H9 (cell line): ENCODE data around the gene KRR1. TPM values are rescaled to one million over a fixed set of nuclear protein-coding genes. Genes with fewer than 3 reads are reported as not detected.

ENCODE experiments used
- DNase-seq: peaks from one replicate; pipeline ENCODE4 v3.0.0-alpha.2; 2017
- H2AFZ ChIP-seq: one replicate; pipeline ENCODE4 v1.6.1; 2013; ENCODE audit warnings: mild to moderate bottlenecking, low read length, control low read depth, moderate library complexity
- H2AK5ac ChIP-seq: 2 replicates; pipeline ENCODE4 v1.6.1; 2013; ENCODE audit warnings: low read length, control low read depth, mixed read lengths; ENCODE audit not compliant: insufficient read length
- H2BK120ac ChIP-seq: one replicate; pipeline ENCODE4 v1.6.1; 2013; ENCODE audit warnings: low read depth, mild to moderate bottlenecking, low read length, control low read depth, inconsistent platforms; ENCODE audit not compliant: poor library complexity, severe bottlenecking
- H2BK12ac ChIP-seq: 2 replicates; pipeline ENCODE4 v1.6.1; 2013; ENCODE audit warnings: low read length, control low read depth, mixed read lengths, low read depth; ENCODE audit not compliant: insufficient read length
- H2BK15ac ChIP-seq: 2 replicates; pipeline ENCODE4 v1.6.1; 2013; ENCODE audit warnings: low read depth, low read length, control low read depth
- H2BK20ac ChIP-seq: one replicate; pipeline ENCODE4 v1.6.1; 2013; ENCODE audit warnings: low read depth, mild to moderate bottlenecking, low read length, control low read depth, inconsistent platforms; ENCODE audit not compliant: poor library complexity, severe bottlenecking
- H2BK5ac ChIP-seq: 2 replicates; pipeline ENCODE4 v1.6.1; 2013; ENCODE audit warnings: low read length, control low read depth, mixed read lengths; ENCODE audit not compliant: insufficient read length
- H3K14ac ChIP-seq: 2 replicates; pipeline ENCODE4 v1.6.1; 2013; ENCODE audit warnings: low read length, control low read depth; ENCODE audit not compliant: insufficient read depth
- H3K18ac ChIP-seq: 2 replicates; pipeline ENCODE4 v1.6.1; 2013; ENCODE audit warnings: low read depth, mild to moderate bottlenecking, mixed read lengths, low read length, control low read depth; ENCODE audit not compliant: insufficient read length
- H3K23ac ChIP-seq: 2 replicates; pipeline ENCODE4 v1.6.1; 2013; ENCODE audit warnings: low read length, control low read depth, mixed read lengths, low read depth; ENCODE audit not compliant: insufficient read length
- H3K23me2 ChIP-seq: 2 replicates; pipeline ENCODE4 v1.6.1; 2013; ENCODE audit warnings: low read depth, mild to moderate bottlenecking, mixed read lengths, low read length, control low read depth; ENCODE audit not compliant: insufficient read length, poor library complexity, severe bottlenecking
- H3K27ac ChIP-seq: 2 replicates; pipeline ENCODE4 v1.5.1; 2013; ENCODE audit warnings: low read length, control low read depth, mixed read lengths, low read depth; ENCODE audit not compliant: insufficient read length
- H3K27me3 ChIP-seq: 2 replicates; pipeline ENCODE4 v1.6.1; 2013; ENCODE audit warnings: low read length, control low read depth, inconsistent platforms; ENCODE audit not compliant: insufficient read depth
- H3K4ac ChIP-seq: 2 replicates; pipeline ENCODE4 v1.6.1; 2013; ENCODE audit warnings: low read depth, mild to moderate bottlenecking, control low read depth, inconsistent platforms, low read length, moderate library complexity
- H3K4me1 ChIP-seq: 2 replicates; pipeline ENCODE4 v1.6.1; 2013; ENCODE audit warnings: low read length, control low read depth, inconsistent platforms; ENCODE audit not compliant: insufficient read depth
- H3K4me2 ChIP-seq: 2 replicates; pipeline ENCODE4 v1.6.1; 2013; ENCODE audit warnings: low read length, control low read depth, mixed read lengths; ENCODE audit not compliant: insufficient read length, insufficient read depth
- H3K56ac ChIP-seq: 2 replicates; pipeline ENCODE4 v1.6.1; 2013; ENCODE audit warnings: low read depth, mild to moderate bottlenecking, mixed read lengths, low read length, control low read depth; ENCODE audit not compliant: insufficient read length
- H3K79me1 ChIP-seq: 2 replicates; pipeline ENCODE4 v1.6.1; 2013; ENCODE audit warnings: low read depth, mild to moderate bottlenecking, moderate library complexity, low read length, control low read depth, inconsistent platforms; ENCODE audit not compliant: insufficient read depth, poor library complexity, severe bottlenecking
- H3K79me2 ChIP-seq: 2 replicates; pipeline ENCODE4 v1.6.1; 2013; ENCODE audit warnings: low read length, control low read depth, inconsistent platforms; ENCODE audit not compliant: insufficient read depth
- H3K9ac ChIP-seq: 2 replicates; pipeline ENCODE4 v1.6.1; 2013; ENCODE audit warnings: low read length, control low read depth, mixed read lengths; ENCODE audit not compliant: insufficient read length; ENCODE audit errors: extremely low read depth
- H3K9me3 ChIP-seq: one replicate; pipeline ENCODE4 v1.6.1; 2013; ENCODE audit warnings: low read depth, low read length, inconsistent platforms; ENCODE audit not compliant: control insufficient read depth
- H3T11ph ChIP-seq: one replicate; pipeline ENCODE4 v1.6.1; 2013; ENCODE audit warnings: mild to moderate bottlenecking, low read length, control low read depth, inconsistent platforms
- H4K20me1 ChIP-seq: one replicate; pipeline ENCODE4 v1.6.1; 2013; ENCODE audit not compliant: control insufficient read depth, insufficient read length, insufficient read depth
- H4K5ac ChIP-seq: 2 replicates; pipeline ENCODE4 v1.6.1; 2013; ENCODE audit warnings: low read depth, mild to moderate bottlenecking, mixed read lengths, low read length, control low read depth; ENCODE audit not compliant: insufficient read length
- H4K8ac ChIP-seq: replicated peaks from 2 replicates; pipeline ENCODE4 v1.6.1; 2013; ENCODE audit warnings: low read length, control low read depth, mixed read lengths, low read depth; ENCODE audit not compliant: insufficient read length
- H4K91ac ChIP-seq: 2 replicates; pipeline ENCODE4 v1.6.1; 2013; ENCODE audit warnings: low read depth, mild to moderate bottlenecking, moderate library complexity, mixed read lengths, low read length, control low read depth; ENCODE audit not compliant: insufficient read length
- H3K27ac Mint-ChIP-seq, 3 experiments: 2 replicates in 2 of 3; 3 replicates in 1 of 3; pipeline ENCODE4 v1.8.0; 2020 to 2021; ENCODE audit warnings: mixed read lengths in 3 of 3, mild to moderate bottlenecking in 1 of 3, moderate library complexity in 1 of 3
- H3K27me3 Mint-ChIP-seq: 2 replicates; pipeline ENCODE4 v1.8.0; 2021; ENCODE audit warnings: low read depth, mild to moderate bottlenecking, moderate library complexity, mixed read lengths
- H3K36me3 Mint-ChIP-seq, 3 experiments: 2 replicates in 2 of 3; 3 replicates in 1 of 3; pipeline ENCODE4 v1.8.0; 2020 to 2021; ENCODE audit warnings: low read depth in 3 of 3, mixed read lengths in 3 of 3; ENCODE audit not compliant: insufficient read depth in 1 of 3
- H3K4me1 Mint-ChIP-seq, 2 experiments: 2 replicates each; pipeline ENCODE4 v1.8.0; 2020; ENCODE audit warnings: mixed read lengths in 2 of 2
- H3K4me3 Mint-ChIP-seq, 2 experiments: 2 replicates in 1 of 2; 3 replicates in 1 of 2; pipeline ENCODE4 v1.8.0; 2020 to 2021; ENCODE audit warnings: mild to moderate bottlenecking in 2 of 2, mixed read lengths in 2 of 2, moderate library complexity in 1 of 2
- H3K9me3 Mint-ChIP-seq, 2 experiments: 2 replicates in 1 of 2; 3 replicates in 1 of 2; pipeline ENCODE4 v1.8.0; 2020; ENCODE audit warnings: mild to moderate bottlenecking in 2 of 2, mixed read lengths in 2 of 2, moderate library complexity in 1 of 2
- CTCF ChIP-seq: fragments of 200-600 bp; sonication (generic); conservative IDR thresholded peaks from 3 replicates; pipeline ENCODE4 v1.8.0; 2021; ENCODE audit warnings: antibody characterized with exemption, mild to moderate bottlenecking
- WGBS: extraction: QIAGEN DNeasy Blood & Tissue Kit; methylation state at CpG from one replicate; pipeline ENCODE4 v1.1.7; 2013; ENCODE audit warnings: missing lambda C conversion rate, low lambda C conversion rate, mixed read lengths; ENCODE audit not compliant: insufficient read length; ENCODE audit errors: extremely low coverage; 5-methylcytosine and 5-hydroxymethylcytosine counted together
- total RNA-seq: library from RNA; stranded (reverse); gene quantifications from 2 replicates; pipeline ENCODE4 v1.2.1, GENCODE V29; 2021

Gene KRR1
- total RNA-seq, 1 experiment from 2014 or later = 88.9 TPM

DNA sequence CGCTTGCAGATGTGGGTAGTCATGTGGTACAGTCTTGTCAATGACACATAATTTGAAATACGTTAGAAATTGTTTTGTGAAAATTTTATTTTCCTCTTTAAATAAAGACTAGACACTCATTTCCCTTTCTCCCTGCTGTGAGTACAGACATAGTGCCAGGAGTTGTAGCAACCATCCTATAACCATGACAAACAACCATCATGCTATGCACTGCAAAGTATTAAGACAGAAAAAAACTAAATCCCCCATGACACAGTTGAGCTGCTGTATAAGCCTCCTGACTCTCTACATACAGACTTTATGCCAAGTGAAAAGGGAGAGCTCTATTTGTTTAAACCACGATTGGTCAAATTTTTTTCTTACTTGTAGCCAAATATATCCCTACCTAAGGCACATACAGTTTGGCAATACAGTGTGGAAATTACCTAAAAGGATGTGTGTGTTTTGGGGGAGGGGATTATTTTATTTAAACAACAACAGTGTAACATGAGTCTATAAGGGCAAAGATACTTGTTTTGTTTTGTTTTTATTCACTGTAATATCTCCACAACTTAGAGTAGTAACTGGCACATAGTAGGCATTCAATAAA, 45.0 kb upstream of the KRR1 start:
- Histone ChIP-seq H3K9me3 (no peaks in the 10 kb centered on the region), H3K4ac (no peak overlapping the region), H4K91ac (no peak overlapping the region), H3K9ac (no peak overlapping the region), H3K27ac (no peak overlapping the region), H4K20me1 (no peaks in the 10 kb centered on the region), H2BK20ac (no peak overlapping the region), H4K5ac (no peak overlapping the region), H3T11ph (no peak overlapping the region), H3K27me3 (no peaks in the 10 kb centered on the region), H2AK5ac (no peak overlapping the region), H3K14ac (no peak overlapping the region), H2AFZ (no peak overlapping the region), H2BK120ac (no peak overlapping the region), H3K4me1 (peaks cover 3% of the 10 kb centered on the region; the same call in 1 of the 2 replicates), H3K23ac (no peak overlapping the region), H2BK15ac (no peak overlapping the region), H3K79me1 (no peaks in the 10 kb centered on the region), H3K23me2 (no peaks in the 10 kb centered on the region), H3K79me2 (no peaks in the 10 kb centered on the region; the same call in 1 of the 2 replicates), H3K18ac (no peak overlapping the region), H3K56ac (no peak overlapping the region), H4K8ac (no peak overlapping the region), H2BK5ac (no peak overlapping the region), H2BK12ac (no peak overlapping the region), H3K4me2 (no peak overlapping the region)
- H3K27ac Mint-ChIP-seq = no peak overlapping the region
- H3K4me1 Mint-ChIP-seq = peaks cover 22% of the 10 kb centered on the region in 2 experiments
- H3K27me3 Mint-ChIP-seq = no peaks in the 10 kb centered on the region
- no peaks in the 10 kb centered on the region for H3K36me3 Mint-ChIP-seq
- TF ChIP-seq CTCF = no peak
- no CpG with 5 or more reads among the region's 3 CpGs for WGBS
- no peak for DNase-seq
- no peak overlapping the region for H3K4me3 Mint-ChIP-seq
- no peaks in the 10 kb centered on the region for H3K9me3 Mint-ChIP-seq
